HepG2 (cell line): ENCODE measurements around the gene ARG2. TPM values are rescaled to one million over a fixed set of nuclear protein-coding genes. Genes with fewer than 3 reads are reported as not detected.

Experiments used
- E2F1 ChIP-seq: sonication (generic); formaldehyde crosslinking; IDR thresholded peaks from 2 replicates; pipeline ENCODE4 v1.5.0; 2020; ENCODE audit warnings: missing genetic modification reagents
- FOXO4 ChIP-seq: sonication (generic); formaldehyde crosslinking; conservative IDR thresholded peaks from 2 replicates; pipeline ENCODE4 v1.8.1; 2023; ENCODE audit warnings: missing genetic modification reagents
- HNF4A ChIP-seq: sonication (generic); formaldehyde crosslinking; IDR thresholded peaks from 2 replicates; pipeline ENCODE4 v1.4.0; 2020; ENCODE audit warnings: missing genetic modification reagents
- IRX3 ChIP-seq: sonication (generic); formaldehyde crosslinking; IDR thresholded peaks from 2 replicates; pipeline ENCODE4 v1.8.1; 2023; ENCODE audit warnings: mild to moderate bottlenecking, low read depth, missing genetic modification reagents, borderline replicate concordance
- ISX ChIP-seq: sonication (generic); formaldehyde crosslinking; conservative IDR thresholded peaks from 2 replicates; pipeline ENCODE4 v1.5.0; 2020; ENCODE audit warnings: missing genetic modification reagents
- KAT8 ChIP-seq: IDR thresholded peaks from 2 replicates; pipeline ENCODE4 v1.6.1; 2016; ENCODE audit warnings: missing genetic modification reagents, missing compliant biosample characterization
- KLF6 ChIP-seq: IDR thresholded peaks from 2 replicates; pipeline ENCODE4 v1.8.0; 2016; ENCODE audit warnings: missing biosample characterization, missing genetic modification reagents
- MAZ ChIP-seq, 2 experiments: sonication (generic) in 1 of 2; formaldehyde crosslinking in 1 of 2; IDR thresholded peaks; 2 replicates each; pipeline versions ENCODE4 v1.5.0 to v1.6.1; 2012 to 2020; ENCODE audit warnings: low read depth in 2 of 2, mild to moderate bottlenecking in 2 of 2, borderline replicate concordance in 1 of 2, improper control_type of control experiment in 1 of 2, low read length in 1 of 2, missing genetic modification reagents in 1 of 2, moderate library complexity in 1 of 2
- PATZ1 ChIP-seq: sonication (generic); formaldehyde crosslinking; IDR thresholded peaks from 2 replicates; pipeline ENCODE4 v1.4.0; 2020; ENCODE audit warnings: missing genetic modification reagents
- POLR2A ChIP-seq, 2 experiments: IDR thresholded peaks; 2 replicates each; pipeline ENCODE4 v1.6.1; 2011; ENCODE audit warnings: low read depth in 2 of 2, low read length in 2 of 2, mild to moderate bottlenecking in 1 of 2, moderate library complexity in 1 of 2; ENCODE audit not compliant: insufficient read depth in 1 of 2
- PRDM4 ChIP-seq: sonication (generic); formaldehyde crosslinking; IDR thresholded peaks from 2 replicates; pipeline ENCODE4 v1.9.0; 2021; ENCODE audit warnings: missing genetic modification reagents, borderline replicate concordance
- RNF219 ChIP-seq: sonication (generic); formaldehyde crosslinking; IDR thresholded peaks from 2 replicates; pipeline ENCODE4 v1.5.0; 2020; ENCODE audit warnings: mild to moderate bottlenecking, missing genetic modification reagents
- RXRA ChIP-seq: sonication (generic); formaldehyde crosslinking; IDR thresholded peaks from 2 replicates; pipeline ENCODE4 v1.5.1; 2020; ENCODE audit warnings: missing genetic modification reagents
- TCF7L2 ChIP-seq: IDR thresholded peaks from 2 replicates; pipeline ENCODE4 v1.6.1; 2011; ENCODE audit warnings: mild to moderate bottlenecking, low read depth, low read length, moderate library complexity
- ZFP90 ChIP-seq: sonication (generic); formaldehyde crosslinking; IDR thresholded peaks from 2 replicates; pipeline ENCODE4 v1.8.0; 2022; ENCODE audit warnings: missing genetic modification reagents, mild to moderate bottlenecking, inconsistent platforms, borderline replicate concordance
- ZMYM3 ChIP-seq: sonication (generic); formaldehyde crosslinking; IDR thresholded peaks from 2 replicates; pipeline ENCODE4 v1.5.1; 2020; ENCODE audit warnings: mild to moderate bottlenecking, missing genetic modification reagents
- ZNF430 ChIP-seq: sonication (generic); formaldehyde crosslinking; IDR thresholded peaks from 2 replicates; pipeline ENCODE4 v1.9.0; 2021; ENCODE audit warnings: mild to moderate bottlenecking, missing genetic modification reagents
- ZNF44 ChIP-seq: sonication (generic); formaldehyde crosslinking; IDR thresholded peaks from 2 replicates; pipeline ENCODE4 v1.5.1; 2020; ENCODE audit warnings: mild to moderate bottlenecking, missing genetic modification reagents
- ZNF501 ChIP-seq: sonication (generic); formaldehyde crosslinking; IDR thresholded peaks from 2 replicates; pipeline ENCODE4 v1.5.1; 2020; ENCODE audit warnings: mild to moderate bottlenecking, moderate library complexity, missing genetic modification reagents
- ZNF816 ChIP-seq: sonication (generic); formaldehyde crosslinking; IDR thresholded peaks from 2 replicates; pipeline ENCODE4 v1.8.0; 2022; ENCODE audit warnings: missing genetic modification reagents, mild to moderate bottlenecking, borderline replicate concordance
- polyA plus RNA-seq, 8 experiments: library from polyadenylated mRNA; depleted of rRNA in 3 of 8; stranded (reverse) in 7 of 8; unstranded in 1 of 8; fragments of >200 nt; fragmentation: Illumina TruSeq in 4 of 8; extraction: Trizol in 4 of 8; gene quantifications; 2 replicates each; pipeline versions ENCODE4 v1.2.1 to v1.2.3, GENCODE V29; 2011 to 2016; ENCODE audit warnings: low read depth in 4 of 8, missing spikeins in 1 of 8, mixed read lengths in 1 of 8; ENCODE audit not compliant: insufficient read depth in 1 of 8
- total RNA-seq, 5 experiments: library from RNA; depleted of rRNA; stranded (reverse); fragments of >200 nt; fragmentation: Illumina TruSeq; extraction: Trizol; gene quantifications; 2 replicates each; pipeline ENCODE4 v1.2.3, GENCODE V29; 2016; ENCODE audit warnings: low read depth in 1 of 5

The ARG2 gene
- total and polyA plus RNA-seq, 2 of the 13 experiments (the other 11 are each of a cell fraction or from before 2014, with no cell fraction given), result 37.5 to 73.6 TPM

- TF ChIP-seq PRDM4 (no peak), PATZ1 (CRISPR knock-in tag) (no peak; the same call in 1 of the 2 replicates), ZNF44 (no peak), KLF6 (CRISPR knock-in tag) (peak; percentile 84), KAT8 (CRISPR knock-in tag) (peak; percentile 77), RNF219 (no peak), HNF4A (CRISPR knock-in tag) (no peak), FOXO4 (no peak), ZMYM3 (CRISPR knock-in tag) (no peak), ISX (CRISPR knock-in tag) (no peak), ZNF430 (CRISPR knock-in tag) (no peak), ZNF501 (CRISPR knock-in tag) (peak; percentile 88), TCF7L2 (no peak), ZFP90 (CRISPR knock-in tag) (peak; percentile 58; the same call in 1 of the 2 replicates), E2F1 (CRISPR knock-in tag) (peak; percentile 7; the same call in 1 of the 2 replicates), RXRA (CRISPR knock-in tag) (peak; percentile 16; the same call in 1 of the 2 replicates), IRX3 (no peak), MAZ (IDR thresholded peaks at IDR 0.05; ENCODE audit: borderline replicate concordance, low read depth, low read length) (peak; percentile 21; the same call in 1 of the 2 replicates), MAZ (CRISPR knock-in tag; IDR thresholded peaks at IDR 0.05; ENCODE audit: low read depth) (no peak; the same call in 1 of the 2 replicates), ZNF816 (CRISPR knock-in tag) (peak; percentile 30; the same call in 1 of the 2 replicates), POLR2A (IDR thresholded peaks at IDR 0.05; ENCODE audit: insufficient read depth in 1 of 2, low read depth in 2 of 2, low read length in 2 of 2) (peak; percentile 57 to 73)
These were observed 54.9 kb downstream of the ARG2 start, which contains the start of gene VTI1B (continued) for GRCh38 chr14:67674480-67675218.
